Fibroblast of lung (primary cell): Measurements from ENCODE around the gene PCSK5. TPM values are rescaled to one million over a fixed set of nuclear protein-coding genes. Genes with fewer than 3 reads are reported as not detected.
"Not testable (repeated sequence)": the region's sequence is repeated elsewhere in the genome, so short reads cannot be mapped to it uniquely, and the experiment has no call there.

Experiments used
- DNase-seq, 2 donors: peaks; one replicate each; pipeline versions ENCODE4 v3.0.0 to v3.0.0-alpha.2; 2010; ENCODE audit warnings: low read depth in 2 of 2
- H2AFZ ChIP-seq: 2 replicates; pipeline ENCODE4 v1.5.1; 2012; ENCODE audit warnings: low read length, control low read depth, inconsistent platforms
- H3K27ac ChIP-seq: 2 replicates; pipeline ENCODE4 v1.5.1; 2011; ENCODE audit warnings: low read length, control low read depth; ENCODE audit not compliant: insufficient read depth
- H3K27me3 ChIP-seq: 2 replicates; pipeline ENCODE4 v1.5.1; 2011; ENCODE audit warnings: mild to moderate bottlenecking, low read length; ENCODE audit not compliant: control insufficient read depth, insufficient read depth
- H3K36me3 ChIP-seq: 2 replicates; pipeline ENCODE4 v1.5.1; 2011; ENCODE audit warnings: low read length; ENCODE audit not compliant: control insufficient read depth, insufficient read depth
- H3K4me1 ChIP-seq: 2 replicates; pipeline ENCODE4 v1.5.1; 2011; ENCODE audit warnings: low read length; ENCODE audit not compliant: control insufficient read depth, insufficient read depth; ENCODE audit errors: extremely low read depth
- H3K4me2 ChIP-seq: 2 replicates; pipeline ENCODE4 v1.5.1; 2011; ENCODE audit warnings: low read length, control low read depth; ENCODE audit not compliant: insufficient read depth; ENCODE audit errors: extremely low read depth
- H3K4me3 ChIP-seq, 4 experiments: fragments of 200-600 bp in 1 of 4; sonication (generic) in 1 of 4; replicated peaks in 1 of 4; 2 replicates each; pipeline ENCODE4 v1.5.1; 2011 to 2016; ENCODE audit warnings: low read length in 4 of 4, low read depth in 3 of 4, mild to moderate bottlenecking in 3 of 4, control low read depth in 2 of 4, inconsistent platforms in 1 of 4, mixed read lengths in 1 of 4; ENCODE audit not compliant: insufficient read depth in 1 of 4; ENCODE audit errors: control extremely low read depth in 1 of 4
- H3K79me2 ChIP-seq: 2 replicates; pipeline ENCODE4 v1.5.1; 2012; ENCODE audit warnings: mild to moderate bottlenecking, low read length, inconsistent platforms; ENCODE audit not compliant: control insufficient read depth, insufficient read depth
- H3K9ac ChIP-seq: 2 replicates; pipeline ENCODE4 v1.5.1; 2011; ENCODE audit warnings: mild to moderate bottlenecking, low read length, control low read depth; ENCODE audit not compliant: insufficient read depth
- H3K9me3 ChIP-seq: 2 replicates; pipeline ENCODE4 v1.5.1; 2012; ENCODE audit warnings: low read depth, low read length; ENCODE audit not compliant: control insufficient read depth, insufficient read depth
- H4K20me1 ChIP-seq: 2 replicates; pipeline ENCODE4 v1.5.1; 2011; ENCODE audit warnings: low read length; ENCODE audit not compliant: control insufficient read depth, insufficient read depth; ENCODE audit errors: extremely low read depth
- EZH2 ChIP-seq: IDR thresholded peaks from 2 replicates; pipeline ENCODE4 v1.5.1; 2012; ENCODE audit warnings: low read length, control low read depth, mild to moderate bottlenecking; ENCODE audit errors: missing control alignments
- polyA plus RNA-seq, 2 donors: library from polyadenylated mRNA; depleted of rRNA in 1 of 2; stranded (reverse) in 1 of 2; unstranded in 1 of 2; fragments of >200 nt; gene quantifications; 2 replicates each; pipeline ENCODE4 v1.2.1, GENCODE V29; 2011 to 2012; ENCODE audit warnings: missing spikeins in 1 of 2
- total RNA-seq: library from RNA; depleted of rRNA; stranded (reverse); fragments of >200 nt; gene quantifications from 2 replicates; pipeline ENCODE4 v1.2.1, GENCODE V29; 2014
- TF ChIP-seq, protein P1 (sequence below), 2 donors: IDR thresholded peaks in 1 of 2; conservative IDR thresholded peaks in 1 of 2; 1 replicate in 1 of 2; 2 replicates in 1 of 2; pipeline ENCODE4 v1.5.1; 2011 to 2012; ENCODE audit warnings: low read length in 2 of 2, control low read depth in 1 of 2, inconsistent platforms in 1 of 2, low read depth in 1 of 2, mild to moderate bottlenecking in 1 of 2

Gene PCSK5
- total and polyA plus RNA-seq, 2 donors (not counting 1 experiment from before 2014, with no cell fraction given), result 3.1 to 4.8 TPM

DNA sequence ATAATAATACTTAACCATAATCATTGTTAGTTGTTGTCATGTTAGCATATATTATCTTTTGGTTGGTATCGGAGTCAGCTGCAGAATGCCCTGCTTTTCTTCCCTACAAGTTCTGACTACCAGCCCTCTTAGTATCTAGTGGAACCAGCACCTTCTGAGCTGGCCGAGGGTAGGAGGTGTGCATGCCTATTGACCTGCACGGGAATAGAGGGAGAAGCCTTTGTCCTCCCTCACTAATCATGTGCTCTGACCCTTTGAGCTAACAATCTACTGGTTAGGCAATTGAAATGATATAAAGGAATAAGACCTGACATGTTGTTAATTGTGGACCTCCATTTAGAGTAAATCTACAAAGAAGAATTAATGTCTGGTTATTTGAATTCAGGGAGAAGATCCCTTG is 4.1 kb downstream of the PCSK5 start:
- Histone ChIP-seq H3K27ac (no peak overlapping the region), H3K9me3 (no peaks in the 10 kb centered on the region), H3K4me1 (peaks cover 3% of the 10 kb centered on the region), H3K36me3 (no peaks in the 10 kb centered on the region), H3K4me2 (no peak overlapping the region), H3K9ac (no peak overlapping the region), H3K27me3 (peaks cover 7% of the 10 kb centered on the region), H3K4me3 (no peak overlapping the region), H2AFZ (no peak overlapping the region), H3K79me2 (no peaks in the 10 kb centered on the region), H4K20me1 (no peaks in the 10 kb centered on the region)
- DNase-seq, result no peak
- TF ChIP-seq, protein P1, sequence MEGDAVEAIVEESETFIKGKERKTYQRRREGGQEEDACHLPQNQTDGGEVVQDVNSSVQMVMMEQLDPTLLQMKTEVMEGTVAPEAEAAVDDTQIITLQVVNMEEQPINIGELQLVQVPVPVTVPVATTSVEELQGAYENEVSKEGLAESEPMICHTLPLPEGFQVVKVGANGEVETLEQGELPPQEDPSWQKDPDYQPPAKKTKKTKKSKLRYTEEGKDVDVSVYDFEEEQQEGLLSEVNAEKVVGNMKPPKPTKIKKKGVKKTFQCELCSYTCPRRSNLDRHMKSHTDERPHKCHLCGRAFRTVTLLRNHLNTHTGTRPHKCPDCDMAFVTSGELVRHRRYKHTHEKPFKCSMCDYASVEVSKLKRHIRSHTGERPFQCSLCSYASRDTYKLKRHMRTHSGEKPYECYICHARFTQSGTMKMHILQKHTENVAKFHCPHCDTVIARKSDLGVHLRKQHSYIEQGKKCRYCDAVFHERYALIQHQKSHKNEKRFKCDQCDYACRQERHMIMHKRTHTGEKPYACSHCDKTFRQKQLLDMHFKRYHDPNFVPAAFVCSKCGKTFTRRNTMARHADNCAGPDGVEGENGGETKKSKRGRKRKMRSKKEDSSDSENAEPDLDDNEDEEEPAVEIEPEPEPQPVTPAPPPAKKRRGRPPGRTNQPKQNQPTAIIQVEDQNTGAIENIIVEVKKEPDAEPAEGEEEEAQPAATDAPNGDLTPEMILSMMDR (conservative IDR thresholded peaks at IDR 0.05 in 1 of 2, IDR thresholded peaks at IDR 0.05 in 1 of 2; ENCODE audit: low read depth in 1 of 2, low read length in 2 of 2), result no peak
- no peak for TF ChIP-seq EZH2

DNA sequence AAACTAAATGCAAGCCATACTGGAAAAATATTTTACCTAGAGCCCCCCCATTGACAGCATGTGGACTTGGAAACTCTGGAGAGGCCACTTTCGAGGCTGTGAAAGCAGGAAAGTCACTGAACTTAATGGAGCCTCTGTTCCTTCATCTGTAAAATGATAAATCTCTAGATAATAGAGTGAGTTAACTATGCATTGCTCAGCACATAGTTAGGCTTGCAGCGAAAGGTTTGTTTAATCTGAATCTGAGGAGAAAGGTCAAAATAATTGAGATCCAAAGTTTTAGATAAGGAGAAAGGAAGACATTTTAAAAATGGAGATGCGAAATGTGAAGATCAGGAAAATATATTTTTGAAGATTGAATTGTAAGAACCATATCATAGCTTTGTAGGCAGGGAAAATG is 4.6 kb downstream of the PCSK5 start:
- Histone ChIP-seq H3K27ac (no peak overlapping the region), H3K36me3 (no peaks in the 10 kb centered on the region), H3K9ac (no peak overlapping the region), H3K4me3 (no peak overlapping the region), H3K27me3 (peaks cover 7% of the 10 kb centered on the region), H3K4me2 (no peak overlapping the region), H3K79me2 (no peaks in the 10 kb centered on the region), H4K20me1 (no peaks in the 10 kb centered on the region), H2AFZ (no peak overlapping the region), H3K9me3 (no peaks in the 10 kb centered on the region), H3K4me1 (peaks cover 3% of the 10 kb centered on the region)
- DNase-seq, result no peak
- TF ChIP-seq EZH2, result no peak
- TF ChIP-seq, protein P1 (conservative IDR thresholded peaks at IDR 0.05 in 1 of 2, IDR thresholded peaks at IDR 0.05 in 1 of 2; ENCODE audit: low read depth in 1 of 2, low read length in 2 of 2), result no peak

DNA sequence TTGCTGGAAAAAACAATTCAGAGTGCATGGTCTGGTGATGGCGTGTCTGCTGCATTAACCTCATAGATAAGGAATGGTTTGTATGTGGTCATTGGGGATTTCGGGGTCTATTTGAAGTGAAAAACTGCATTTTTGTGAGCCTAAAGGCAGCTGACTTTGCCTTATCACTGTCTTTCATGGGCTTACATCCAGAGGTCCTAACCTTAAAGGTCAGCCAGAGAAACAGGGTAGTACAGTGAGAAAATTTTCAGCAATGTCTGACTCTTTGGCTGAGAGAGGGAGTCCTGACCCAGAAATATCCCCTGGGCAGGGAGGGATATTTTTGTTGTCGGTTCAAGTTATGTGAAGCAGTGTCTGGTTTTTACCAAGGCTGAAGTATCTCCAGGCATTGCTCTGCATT is 5.7 kb downstream of the PCSK5 start:
- TF ChIP-seq EZH2, result no peak
- TF ChIP-seq, protein P1 (conservative IDR thresholded peaks at IDR 0.05 in 1 of 2, IDR thresholded peaks at IDR 0.05 in 1 of 2; ENCODE audit: low read depth in 1 of 2, low read length in 2 of 2), result no peak

DNA sequence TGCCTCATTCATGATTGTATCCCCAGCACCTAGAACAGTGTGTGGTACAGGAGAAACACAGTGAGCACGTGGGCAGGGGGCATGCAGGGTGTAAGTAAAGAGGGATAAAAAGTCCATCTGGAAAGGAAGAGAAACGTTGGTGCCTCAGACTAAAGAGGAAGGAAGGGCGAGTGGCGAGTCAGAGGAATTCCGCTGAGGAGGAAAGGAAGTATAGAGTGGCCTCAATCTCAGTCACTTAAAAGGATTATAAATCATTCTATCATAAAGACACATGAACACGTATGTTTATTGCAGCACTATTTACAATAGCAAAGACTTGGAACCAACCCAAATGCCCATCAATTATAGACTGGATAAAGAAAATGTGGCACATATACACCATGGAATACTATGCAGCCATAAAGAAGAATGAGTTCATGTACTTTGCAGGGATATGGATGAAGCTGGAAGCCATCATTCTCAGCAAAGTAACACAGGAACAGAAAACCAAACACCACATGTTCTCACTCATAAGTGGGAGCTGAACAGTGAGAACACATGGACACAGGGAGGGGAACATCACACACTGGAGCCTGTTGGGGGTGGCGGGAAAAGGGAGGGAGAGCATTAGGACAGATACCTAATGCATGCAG is 10.5 kb downstream of the PCSK5 start:
- not testable (repeated sequence) for H3K27me3 ChIP-seq, DNase-seq, H4K20me1 ChIP-seq, H3K9me3 ChIP-seq, H3K79me2 ChIP-seq, H2AFZ ChIP-seq, H3K4me1 ChIP-seq, H3K4me2 ChIP-seq, H3K9ac ChIP-seq, H3K27ac ChIP-seq, H3K36me3 ChIP-seq, H3K4me3 ChIP-seq

More for the DNA sequence above, 5.7 kb downstream of the PCSK5 start:
- H3K9ac ChIP-seq, result no peak overlapping the region
- peak in 1 of 2 donors; percentile 38 for DNase-seq
- no peak overlapping the region for H2AFZ ChIP-seq
- H3K9me3 ChIP-seq, result no peaks in the 10 kb centered on the region
- H3K79me2 ChIP-seq, result no peaks in the 10 kb centered on the region
- peaks cover 3% of the 10 kb centered on the region for H3K4me1 ChIP-seq
- H3K4me3 ChIP-seq, result no peak overlapping the region
- no peaks in the 10 kb centered on the region for H4K20me1 ChIP-seq
- no peak overlapping the region for H3K4me2 ChIP-seq
- no peak overlapping the region for H3K27ac ChIP-seq
- peaks cover 7% of the 10 kb centered on the region for H3K27me3 ChIP-seq
- H3K36me3 ChIP-seq, result no peaks in the 10 kb centered on the region
